Epithelial cell of proximal tubule (primary cell): ENCODE results near the gene CAMK1G. TPM values are rescaled to one million over a fixed set of nuclear protein-coding genes. Genes with fewer than 3 reads are reported as not detected.

ENCODE experiments used
- DNase-seq: peaks from one replicate; pipeline ENCODE4 v3.0.0-alpha.2; 2011; ENCODE audit warnings: low read depth
- H3K4me3 ChIP-seq: 2 replicates; pipeline ENCODE4 v1.5.1; 2011; ENCODE audit warnings: low read depth, mild to moderate bottlenecking, low read length
- total RNA-seq: library from RNA; depleted of rRNA; stranded (reverse); fragments of >200 nt; gene quantifications from 2 replicates; pipeline ENCODE4 v1.2.3, GENCODE V29; 2015
- TF ChIP-seq, protein P1 (sequence below): conservative IDR thresholded peaks from 2 replicates; pipeline ENCODE4 v1.5.1; 2012; ENCODE audit warnings: low read depth, mild to moderate bottlenecking, low read length

CAMK1G gene
- total RNA-seq, result 0.23 TPM in 1 of 2 replicates, not detected in the other

DNA sequence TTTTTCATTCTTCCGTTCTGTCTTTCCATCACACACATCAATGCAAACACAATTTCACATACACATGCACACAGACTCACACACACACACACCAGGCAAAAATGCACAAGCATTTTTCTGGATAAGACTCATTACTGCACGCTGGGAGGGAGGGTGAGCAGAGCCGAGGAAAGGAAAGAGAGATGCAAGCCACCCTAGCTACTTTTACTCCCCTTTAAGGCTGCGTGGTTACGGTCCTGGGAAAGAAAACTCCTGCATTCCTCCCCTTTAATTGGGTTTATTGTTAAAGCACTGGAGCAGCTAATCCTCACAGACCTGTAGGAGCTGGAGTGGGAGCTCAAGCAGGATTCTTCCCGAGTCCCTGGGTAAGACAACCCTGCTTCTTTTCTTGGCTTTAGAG, at the start of gene CAMK1G:
CAMK1G (plus strand) TSS at position 307 of the 400 bp plus-strand sequence. CDS start 11,270 bp downstream, outside the sequence.
- TF ChIP-seq, protein P1, sequence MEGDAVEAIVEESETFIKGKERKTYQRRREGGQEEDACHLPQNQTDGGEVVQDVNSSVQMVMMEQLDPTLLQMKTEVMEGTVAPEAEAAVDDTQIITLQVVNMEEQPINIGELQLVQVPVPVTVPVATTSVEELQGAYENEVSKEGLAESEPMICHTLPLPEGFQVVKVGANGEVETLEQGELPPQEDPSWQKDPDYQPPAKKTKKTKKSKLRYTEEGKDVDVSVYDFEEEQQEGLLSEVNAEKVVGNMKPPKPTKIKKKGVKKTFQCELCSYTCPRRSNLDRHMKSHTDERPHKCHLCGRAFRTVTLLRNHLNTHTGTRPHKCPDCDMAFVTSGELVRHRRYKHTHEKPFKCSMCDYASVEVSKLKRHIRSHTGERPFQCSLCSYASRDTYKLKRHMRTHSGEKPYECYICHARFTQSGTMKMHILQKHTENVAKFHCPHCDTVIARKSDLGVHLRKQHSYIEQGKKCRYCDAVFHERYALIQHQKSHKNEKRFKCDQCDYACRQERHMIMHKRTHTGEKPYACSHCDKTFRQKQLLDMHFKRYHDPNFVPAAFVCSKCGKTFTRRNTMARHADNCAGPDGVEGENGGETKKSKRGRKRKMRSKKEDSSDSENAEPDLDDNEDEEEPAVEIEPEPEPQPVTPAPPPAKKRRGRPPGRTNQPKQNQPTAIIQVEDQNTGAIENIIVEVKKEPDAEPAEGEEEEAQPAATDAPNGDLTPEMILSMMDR, result no peak
- DNase-seq, result no peak
- H3K4me3 ChIP-seq, result peak within 1 kb of the TSS; percentile 1

DNA sequence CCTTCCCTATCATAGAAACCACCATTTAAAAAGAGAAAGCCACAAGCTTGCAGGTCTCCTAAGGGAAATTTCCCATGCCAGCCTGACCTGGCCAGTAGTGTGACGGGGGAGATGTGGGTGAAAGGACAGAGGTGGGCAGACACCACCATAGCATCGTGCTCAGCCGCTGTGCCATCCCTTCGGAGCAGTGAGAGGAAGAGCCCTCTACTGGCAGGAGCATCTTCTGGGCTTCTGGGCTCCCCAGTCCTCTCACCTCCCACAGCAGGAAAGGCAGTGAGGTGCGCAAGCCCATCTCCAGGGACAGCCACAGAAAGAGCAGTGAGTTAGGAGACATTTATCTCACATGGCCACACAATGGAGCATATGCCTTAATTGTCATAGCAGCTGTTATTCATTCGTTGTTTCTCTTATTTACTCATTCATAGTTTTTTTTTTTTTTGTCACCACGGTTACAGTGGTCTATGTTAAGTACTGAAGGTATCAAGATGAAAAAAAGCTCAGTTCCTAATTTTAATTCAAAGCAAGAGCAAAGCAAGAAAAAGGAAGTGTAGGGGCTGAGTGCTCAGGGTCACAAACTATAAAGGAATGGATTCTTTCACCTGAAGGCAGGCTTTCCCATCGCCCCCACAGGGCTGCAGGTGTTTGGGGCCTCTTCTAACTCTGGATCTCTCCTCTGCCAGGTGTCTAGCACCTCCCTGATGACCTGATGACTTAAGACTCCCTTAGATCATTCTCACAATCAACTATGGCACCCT, 48.8 kb upstream of the CAMK1G start:
- H3K4me3 ChIP-seq, result no peak overlapping the region
- DNase-seq, result no peak
- TF ChIP-seq, protein P1, result peak; percentile 27

DNA sequence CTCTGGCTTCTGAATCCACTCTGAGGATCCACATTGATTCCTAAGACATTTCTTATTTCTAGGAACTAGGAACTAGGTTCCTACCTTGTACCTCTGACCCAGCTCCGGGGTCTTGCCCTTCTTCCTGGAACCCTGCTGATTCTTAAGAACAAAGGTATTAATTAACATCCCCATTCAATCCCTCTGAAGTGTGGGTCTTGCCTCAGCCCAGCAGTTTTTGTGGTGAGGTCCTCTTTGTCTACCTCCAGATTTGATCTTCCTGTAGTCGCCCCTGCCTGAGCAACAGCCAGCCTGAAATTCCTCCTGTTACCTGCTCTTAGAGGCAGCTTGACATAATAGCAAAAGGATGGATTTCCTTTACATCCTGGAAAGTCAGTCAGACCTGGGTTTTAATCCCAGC, 46.7 kb upstream of the CAMK1G start:
- H3K4me3 ChIP-seq, result no peak overlapping the region
- TF ChIP-seq, protein P1, result no peak
- DNase-seq, result no peak

DNA sequence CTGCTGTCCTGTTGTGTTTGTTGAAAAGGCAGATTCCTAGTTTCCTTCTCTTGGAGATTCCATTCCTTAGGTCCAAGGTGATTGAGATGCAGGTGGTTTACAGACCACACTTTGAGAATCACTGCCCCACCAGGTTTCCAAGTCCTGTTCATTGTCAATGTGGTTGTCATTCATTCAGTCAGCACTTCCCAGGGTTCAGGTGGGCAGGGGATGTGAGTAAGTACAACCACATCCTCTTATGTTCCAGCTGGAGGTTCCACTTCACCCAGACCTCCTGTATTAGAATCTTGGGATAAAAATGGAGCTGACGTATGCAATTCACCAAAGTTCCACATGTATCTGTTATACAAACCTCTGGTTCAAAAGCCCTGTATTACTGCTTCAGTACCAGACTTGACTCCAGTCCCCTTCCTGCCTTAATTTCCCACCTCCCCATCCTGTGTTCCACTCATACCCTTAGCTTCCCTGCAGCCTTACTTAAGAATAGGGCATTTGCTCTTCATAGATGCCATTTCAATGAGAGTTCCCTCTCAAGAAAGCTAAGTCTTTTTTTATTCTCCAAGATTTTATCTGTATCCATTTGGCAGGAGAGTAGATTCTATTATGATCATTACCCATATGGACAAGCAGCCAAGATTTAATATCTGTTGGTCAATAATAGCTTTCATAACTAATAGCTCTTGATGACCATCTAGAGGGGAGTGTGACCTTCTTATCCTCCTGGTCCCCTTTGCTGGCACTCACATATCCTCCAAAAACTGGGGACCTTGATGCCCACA, 46.0 kb upstream of the CAMK1G start:
- no peak for DNase-seq
- H3K4me3 ChIP-seq, result no peak overlapping the region
- TF ChIP-seq, protein P1, result no peak

DNA sequence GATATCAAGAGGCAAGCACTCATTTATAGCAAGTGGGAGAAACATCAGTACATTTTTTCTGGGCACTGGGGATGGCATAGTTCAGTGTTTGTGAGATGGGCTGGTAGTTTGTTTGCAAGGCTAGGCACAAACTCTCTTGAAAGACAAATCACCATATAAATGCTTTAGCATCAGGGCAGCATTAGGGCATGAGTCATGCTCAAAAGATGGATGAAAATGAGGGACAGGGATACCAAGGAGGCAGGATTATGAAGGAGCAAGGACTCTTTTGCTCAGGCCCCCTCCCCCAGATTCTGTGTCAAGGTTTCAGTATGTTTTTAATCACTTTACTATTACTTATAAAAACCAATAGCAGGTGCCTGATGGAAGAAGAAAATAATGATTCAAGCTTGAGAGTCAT, 43.9 kb upstream of the CAMK1G start:
- H3K4me3 ChIP-seq, result no peak overlapping the region
- TF ChIP-seq, protein P1, result no peak
- no peak for DNase-seq

DNA sequence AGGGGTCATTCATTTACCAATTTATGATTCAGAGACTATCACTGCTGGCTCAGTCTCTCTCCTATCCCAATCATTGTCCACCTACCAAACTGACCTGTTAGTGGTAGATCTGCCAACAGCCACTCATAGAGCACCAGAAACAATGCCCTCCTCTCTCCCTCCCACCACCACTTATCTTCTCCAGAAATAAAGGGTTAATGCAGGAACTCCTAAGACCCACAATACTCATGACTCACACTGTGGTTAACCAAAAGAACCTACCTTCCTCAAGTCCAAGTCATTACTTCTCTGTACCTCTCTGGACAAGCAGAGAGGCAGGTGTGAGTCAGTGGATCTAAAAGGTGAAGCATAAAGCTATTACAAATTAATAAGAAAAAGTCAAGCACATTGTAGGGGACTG, 40.9 kb upstream of the CAMK1G start:
- TF ChIP-seq, protein P1, result no peak
- peak; percentile 87 for DNase-seq

More for the DNA sequence above, 40.9 kb upstream of the CAMK1G start:
- no peak overlapping the region for H3K4me3 ChIP-seq
